SU-DHL-6 (cell line): ENCODE data around the gene HEMK1.

Experiments
- H2AFZ ChIP-seq: fragments of 200-600 bp; sonication (generic); 2 replicates; pipeline ENCODE4 v1.6.1; 2014; ENCODE audit warnings: low read depth, mild to moderate bottlenecking, moderate library complexity, mixed read lengths, antibody characterized with exemption, low read length; ENCODE audit not compliant: severe bottlenecking
- H3F3A ChIP-seq: fragments of 200-600 bp; shearing (Covaris generic); 2 replicates; pipeline ENCODE4 v1.6.0; 2016; ENCODE audit warnings: antibody characterized with exemption, mild to moderate bottlenecking; ENCODE audit not compliant: insufficient read depth
- H3K27ac ChIP-seq: fragments of 200-600 bp; sonication (generic); 2 replicates; pipeline ENCODE4 v1.5.1; 2016; ENCODE audit warnings: low read depth, mild to moderate bottlenecking, low read length, moderate library complexity, mixed read lengths
- H3K27me3 ChIP-seq: fragments of 200-600 bp; sonication (generic), shearing (Covaris generic); 2 replicates; pipeline ENCODE4 v1.6.0; 2014; ENCODE audit warnings: mild to moderate bottlenecking, low read length
- H3K36me3 ChIP-seq: fragments of 200-600 bp; sonication (generic); 2 replicates; pipeline ENCODE4 v1.6.1; 2014; ENCODE audit warnings: mild to moderate bottlenecking, low read length, mixed read lengths
- H3K4me2 ChIP-seq: fragments of 300-600, 200-600 bp; shearing (Covaris generic), sonication (generic); 2 replicates; pipeline ENCODE4 v1.6.0; 2014; ENCODE audit warnings: low read length, low read depth, mild to moderate bottlenecking; ENCODE audit not compliant: poor library complexity, severe bottlenecking
- H3K4me3 ChIP-seq: fragments of 200-600 bp; sonication (generic); 2 replicates; pipeline ENCODE4 v1.5.1; 2014; ENCODE audit warnings: antibody characterized with exemption, low read length, mild to moderate bottlenecking, mixed read lengths; ENCODE audit not compliant: insufficient read depth, poor library complexity, severe bottlenecking
- H3K79me2 ChIP-seq: fragments of 200-600 bp; sonication (generic); 2 replicates; pipeline ENCODE4 v1.6.1; 2014; ENCODE audit warnings: mild to moderate bottlenecking, low read length, moderate library complexity; ENCODE audit not compliant: insufficient read depth
- H3K9ac ChIP-seq: fragments of 200-600 bp; sonication (generic); 2 replicates; pipeline ENCODE4 v1.7.0; 2014; ENCODE audit warnings: mild to moderate bottlenecking, low read length
- H3K9me2 ChIP-seq: fragments of 200-600 bp; sonication (generic); replicated peaks from 2 replicates; pipeline ENCODE4 v1.6.1; 2014; ENCODE audit warnings: low read length; ENCODE audit not compliant: insufficient read depth
- H3K9me3 ChIP-seq: fragments of 200-600 bp; sonication (generic); 2 replicates; pipeline ENCODE4 v1.6.1; 2014; ENCODE audit warnings: low read length, mixed read lengths; ENCODE audit not compliant: insufficient read depth
- H4K20me1 ChIP-seq: fragments of 200-600 bp; sonication (generic); 2 replicates; pipeline ENCODE4 v1.6.1; 2014; ENCODE audit warnings: low read depth, mild to moderate bottlenecking, antibody characterized with exemption, low read length, moderate library complexity, mixed read lengths
- EZH2phosphoT487 ChIP-seq: fragments of 200-600 bp; sonication (generic), shearing (Covaris generic); conservative IDR thresholded peaks from 2 replicates; pipeline ENCODE4 v1.6.1; 2018; ENCODE audit warnings: mild to moderate bottlenecking, antibody characterized with exemption, low read length, moderate library complexity, mixed read lengths
- TF ChIP-seq, protein P1 (sequence below): fragments of 200-600 bp; sonication (generic); IDR thresholded peaks from one replicate; pipeline ENCODE4 v1.5.1; 2017; ENCODE audit warnings: antibody characterized with exemption, mild to moderate bottlenecking, low read length, moderate library complexity; ENCODE audit not compliant: insufficient read depth, poor library complexity, severe bottlenecking

Gene HEMK1

DNA sequence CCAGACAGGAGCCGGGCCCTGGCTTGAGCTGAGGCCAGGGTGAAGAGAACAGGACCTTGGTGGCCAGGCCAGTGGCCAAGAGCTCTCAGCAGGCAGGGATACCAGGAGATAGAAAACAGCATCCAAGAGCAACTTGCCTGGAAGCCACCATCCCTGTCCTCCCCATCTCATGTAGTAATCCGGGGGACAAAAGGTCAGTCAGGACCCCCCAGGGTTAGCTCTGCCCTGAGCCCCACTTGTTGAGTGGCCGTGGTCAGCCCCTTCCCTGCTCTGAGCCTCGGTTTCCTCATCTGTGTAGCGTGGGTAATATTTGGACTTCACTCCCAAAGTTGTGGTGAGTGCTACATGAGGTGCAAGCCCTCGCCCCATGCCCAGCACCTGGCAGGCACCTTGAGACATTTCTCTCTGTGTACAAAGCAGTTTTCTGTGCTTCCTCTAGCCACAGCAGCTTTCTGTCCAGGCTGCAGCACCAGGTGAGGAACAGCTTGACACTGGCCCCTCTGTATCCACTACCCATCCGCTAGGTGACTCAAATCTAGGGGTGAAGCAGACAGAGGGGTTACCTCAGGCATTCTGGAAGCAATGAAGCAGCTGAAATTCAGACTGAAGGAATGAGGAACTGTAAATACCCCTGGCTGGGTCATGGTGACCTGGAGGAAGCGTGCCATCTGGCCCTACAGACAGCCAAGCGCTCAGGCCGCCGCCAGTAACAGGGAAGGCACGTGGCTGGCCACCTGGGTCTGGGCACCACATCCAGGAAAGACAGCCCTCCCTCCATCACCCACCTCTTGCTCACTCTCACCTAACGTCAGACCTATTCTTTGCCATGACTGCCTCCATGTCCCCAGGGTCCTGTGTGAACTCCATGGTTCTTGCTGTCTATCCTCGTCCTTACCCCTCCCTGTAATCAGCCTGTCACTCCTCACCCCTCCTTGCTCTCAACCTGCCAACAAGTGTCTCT is 35.6 kb downstream of the HEMK1 start:
- H3K4me3 ChIP-seq, result no peak overlapping the region
- H3K36me3 ChIP-seq, result no peaks in the 10 kb centered on the region
- H3K9me2 ChIP-seq, result no peaks in the 10 kb centered on the region
- H3K27me3 ChIP-seq, result no peaks in the 10 kb centered on the region
- no peaks in the 10 kb centered on the region for H3K79me2 ChIP-seq
- no peak overlapping the region for H3K27ac ChIP-seq
- H3K9me3 ChIP-seq, result no peaks in the 10 kb centered on the region
- H3K4me2 ChIP-seq, result no peak overlapping the region
- H3K9ac ChIP-seq, result no peak overlapping the region
- TF ChIP-seq, protein P1, sequence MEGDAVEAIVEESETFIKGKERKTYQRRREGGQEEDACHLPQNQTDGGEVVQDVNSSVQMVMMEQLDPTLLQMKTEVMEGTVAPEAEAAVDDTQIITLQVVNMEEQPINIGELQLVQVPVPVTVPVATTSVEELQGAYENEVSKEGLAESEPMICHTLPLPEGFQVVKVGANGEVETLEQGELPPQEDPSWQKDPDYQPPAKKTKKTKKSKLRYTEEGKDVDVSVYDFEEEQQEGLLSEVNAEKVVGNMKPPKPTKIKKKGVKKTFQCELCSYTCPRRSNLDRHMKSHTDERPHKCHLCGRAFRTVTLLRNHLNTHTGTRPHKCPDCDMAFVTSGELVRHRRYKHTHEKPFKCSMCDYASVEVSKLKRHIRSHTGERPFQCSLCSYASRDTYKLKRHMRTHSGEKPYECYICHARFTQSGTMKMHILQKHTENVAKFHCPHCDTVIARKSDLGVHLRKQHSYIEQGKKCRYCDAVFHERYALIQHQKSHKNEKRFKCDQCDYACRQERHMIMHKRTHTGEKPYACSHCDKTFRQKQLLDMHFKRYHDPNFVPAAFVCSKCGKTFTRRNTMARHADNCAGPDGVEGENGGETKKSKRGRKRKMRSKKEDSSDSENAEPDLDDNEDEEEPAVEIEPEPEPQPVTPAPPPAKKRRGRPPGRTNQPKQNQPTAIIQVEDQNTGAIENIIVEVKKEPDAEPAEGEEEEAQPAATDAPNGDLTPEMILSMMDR, result no peak
- no peak for TF ChIP-seq EZH2phosphoT487
- H3F3A ChIP-seq, result no peaks in the 10 kb centered on the region
- H4K20me1 ChIP-seq, result no peaks in the 10 kb centered on the region
- no peak overlapping the region for H2AFZ ChIP-seq

DNA sequence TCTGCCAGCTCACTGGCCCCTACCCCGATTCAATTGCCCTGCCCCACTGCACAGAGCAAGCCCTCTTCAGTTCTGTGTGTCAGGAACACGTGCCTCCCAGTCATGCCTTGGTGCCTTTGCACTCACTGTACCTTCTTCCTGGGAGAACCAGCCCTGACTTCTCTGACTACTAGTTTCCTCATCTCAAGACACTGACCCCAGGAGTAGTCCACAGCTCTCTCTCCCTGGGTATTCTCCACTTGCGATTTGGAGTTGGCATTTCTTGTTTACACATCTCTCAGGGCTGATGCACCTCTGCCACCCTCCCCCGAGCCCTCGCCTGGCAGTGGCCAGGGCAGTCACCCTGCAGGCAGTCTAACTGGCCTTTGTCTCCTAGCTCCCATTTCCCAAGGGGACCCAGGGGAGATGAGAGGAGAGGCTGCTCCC is 36.6 kb downstream of the HEMK1 start:
- Histone ChIP-seq H3K27ac (no peak overlapping the region), H3K79me2 (no peaks in the 10 kb centered on the region)

DNA sequence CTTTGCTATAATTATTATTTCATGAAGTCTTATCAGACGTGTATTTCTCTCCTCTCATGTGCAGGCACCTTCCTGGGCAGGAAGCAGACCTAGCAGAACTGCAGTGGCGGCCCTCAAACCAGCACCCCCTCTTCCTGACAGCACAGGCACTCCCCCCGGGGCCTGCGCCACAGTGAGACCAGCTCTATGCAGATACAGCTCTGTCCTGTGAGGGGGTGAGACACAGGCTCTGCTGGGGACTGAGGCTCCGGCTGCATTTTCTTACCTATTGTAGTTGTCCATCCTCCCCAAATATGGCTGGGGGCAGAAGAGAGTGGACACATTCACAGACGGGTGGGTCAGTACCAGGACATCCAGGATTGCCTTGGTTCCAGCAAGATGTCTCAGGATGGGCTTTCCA is 37.3 kb downstream of the HEMK1 start:
- Histone ChIP-seq H3K79me2 (no peaks in the 10 kb centered on the region), H4K20me1 (no peaks in the 10 kb centered on the region), H2AFZ (no peak overlapping the region), H3K9me2 (no peaks in the 10 kb centered on the region), H3K4me3 (no peak overlapping the region), H3K36me3 (no peaks in the 10 kb centered on the region), H3K9ac (no peak overlapping the region), H3F3A (no peaks in the 10 kb centered on the region), H3K27me3 (no peaks in the 10 kb centered on the region), H3K27ac (no peak overlapping the region), H3K9me3 (no peaks in the 10 kb centered on the region), H3K4me2 (no peak overlapping the region)
- no peak for TF ChIP-seq EZH2phosphoT487
- TF ChIP-seq, protein P1, result no peak

More for the DNA sequence above, 36.6 kb downstream of the HEMK1 start:
- Histone ChIP-seq H3K9ac (no peak overlapping the region), H3K9me2 (no peaks in the 10 kb centered on the region), H2AFZ (no peak overlapping the region), H3K4me2 (no peak overlapping the region), H3F3A (no peaks in the 10 kb centered on the region), H3K4me3 (no peak overlapping the region), H4K20me1 (no peaks in the 10 kb centered on the region), H3K36me3 (no peaks in the 10 kb centered on the region), H3K27me3 (no peaks in the 10 kb centered on the region), H3K9me3 (no peaks in the 10 kb centered on the region)
- no peak for TF ChIP-seq EZH2phosphoT487
- TF ChIP-seq, protein P1, result no peak
